GM12891 (cell line): ENCODE data around the gene GRIK2.
A peak's percentile ranks its signal among the peaks of the same experiment; 100 is the strongest.

Source experiments
- DNase-seq: peaks from one replicate; pipeline ENCODE4 v3.0.0; 2011; ENCODE audit warnings: low spot score; ENCODE audit not compliant: insufficient read length
- FAIRE-seq: peaks from 2 replicates; lab custom pipeline; 2011; peaks lifted over from hg19 to GRCh38; lab: Jason Lieb, UNC
- PAX5 ChIP-seq: IDR thresholded peaks from 2 replicates; pipeline ENCODE4 v1.6.1; 2011; ENCODE audit warnings: low read length, moderate library complexity, mild to moderate bottlenecking; ENCODE audit not compliant: insufficient read depth, severe bottlenecking
- POLR2A ChIP-seq: IDR thresholded peaks from 2 replicates; pipeline ENCODE4 v1.6.1; 2011; ENCODE audit warnings: low read depth, low read length, control low read depth
- POLR2AphosphoS5 ChIP-seq: IDR thresholded peaks from 2 replicates; pipeline ENCODE4 v1.6.1; 2011; ENCODE audit warnings: low read depth, low read length, control low read depth
- POU2F2 ChIP-seq: IDR thresholded peaks from 2 replicates; pipeline ENCODE4 v1.6.1; 2011; ENCODE audit warnings: low read depth, mild to moderate bottlenecking, control low read depth, low read length, moderate library complexity
- SPI1 ChIP-seq: IDR thresholded peaks from 2 replicates; pipeline ENCODE4 v1.6.1; 2011; ENCODE audit warnings: low read depth, low read length, control low read depth
- TAF1 ChIP-seq: IDR thresholded peaks from 2 replicates; pipeline ENCODE4 v1.6.1; 2011; ENCODE audit warnings: low read depth, low read length, control low read depth

GRIK2 gene

GRCh38 chr6:101876431-101876830 lies 482.9 kb downstream of the GRIK2 start:
- FAIRE-seq, result no peak
- no peak for TF ChIP-seq TAF1
- TF ChIP-seq SPI1, result no peak
- TF ChIP-seq POLR2A, result no peak
- TF ChIP-seq PAX5, result no peak
- no peak for TF ChIP-seq POLR2AphosphoS5
- TF ChIP-seq POU2F2, result no peak
- no peak for DNase-seq

- DNase-seq (no peak), FAIRE-seq (no peak)
- TF ChIP-seq SPI1 (peak; percentile 83), POLR2AphosphoS5 (no peak)
These were observed 485.2 kb downstream of the GRIK2 start for GRCh38 chr6:101878554-101879276.

GRCh38 chr6:101879782-101880181 lies 486.3 kb downstream of the GRIK2 start:
- peak; percentile 55 for FAIRE-seq

GRCh38 chr6:101883505-101883904 lies 490.0 kb downstream of the GRIK2 start:
- no peak for FAIRE-seq
- TF ChIP-seq SPI1 (no peak), PAX5 (no peak), POLR2AphosphoS5 (no peak), TAF1 (no peak), POU2F2 (no peak), POLR2A (no peak)
- DNase-seq, result no peak

More at GRCh38 chr6:101879782-101880181, 486.3 kb downstream of the GRIK2 start:
- no peak for TF ChIP-seq POU2F2
- TF ChIP-seq PAX5, result no peak
- no peak for TF ChIP-seq TAF1
- no peak for TF ChIP-seq POLR2A
- no peak for TF ChIP-seq SPI1
- no peak for TF ChIP-seq POLR2AphosphoS5
- DNase-seq, result no peak

- DNase-seq, result no peak
- no peak for TF ChIP-seq PAX5
- no peak for TF ChIP-seq POLR2AphosphoS5
- no peak for TF ChIP-seq POU2F2
- no peak for TF ChIP-seq SPI1
- no peak for TF ChIP-seq TAF1
- no peak for TF ChIP-seq POLR2A
- FAIRE-seq, result no peak
These were observed 494.0 kb downstream of the GRIK2 start for GRCh38 chr6:101887532-101887931.

GRCh38 chr6:101907356-101908217 lies 514.1 kb downstream of the GRIK2 start:
- no peak for DNase-seq
- no peak for TF ChIP-seq POU2F2
- TF ChIP-seq POLR2AphosphoS5, result no peak
- TF ChIP-seq PAX5, result no peak
- no peak for TF ChIP-seq SPI1
- TF ChIP-seq POLR2A, result no peak
- no peak for TF ChIP-seq TAF1
- FAIRE-seq, result no peak

- FAIRE-seq (no peak), DNase-seq (no peak)
These were observed 515.9 kb downstream of the GRIK2 start for GRCh38 chr6:101909366-101909765.

GRCh38 chr6:101912311-101912710 lies 518.8 kb downstream of the GRIK2 start:
- DNase-seq (no peak), FAIRE-seq (no peak)
- TF ChIP-seq SPI1 (no peak), POLR2A (no peak), POU2F2 (no peak), TAF1 (no peak), PAX5 (no peak), POLR2AphosphoS5 (no peak)

More at GRCh38 chr6:101909366-101909765, 515.9 kb downstream of the GRIK2 start:
- TF ChIP-seq POLR2AphosphoS5 (no peak), PAX5 (no peak), TAF1 (no peak), POU2F2 (no peak), SPI1 (no peak), POLR2A (no peak)

GRCh38 chr6:101918471-101918870 lies 525.0 kb downstream of the GRIK2 start:
- no peak for DNase-seq

GRCh38 chr6:101921829-101922450 lies 528.4 kb downstream of the GRIK2 start:
- DNase-seq (no peak), FAIRE-seq (no peak)
- TF ChIP-seq POU2F2, result no peak
- TF ChIP-seq POLR2A, result no peak
- TF ChIP-seq POLR2AphosphoS5, result no peak
- TF ChIP-seq TAF1, result no peak
- TF ChIP-seq SPI1, result no peak
- TF ChIP-seq PAX5, result no peak

More at GRCh38 chr6:101918471-101918870, 525.0 kb downstream of the GRIK2 start:
- no peak for FAIRE-seq
- TF ChIP-seq SPI1, result no peak
- TF ChIP-seq PAX5, result no peak
- TF ChIP-seq POU2F2, result no peak
